GM12878 (cell line): Measurements from ENCODE around the gene CRYBA2. TPM values are rescaled to one million over a fixed set of nuclear protein-coding genes. Genes with fewer than 3 reads are reported as not detected.

ENCODE experiments used
- ATAC-seq: fragments of 200-7000 bp; cut with Tn5 transposase; 3 replicates; pipeline ENCODE4 v1.9.1; 2020; ENCODE audit warnings: mild to moderate bottlenecking, moderate library complexity
- BruUV-seq: library from RNA; stranded (reverse); fragments of 400-500 nt; replicated peaks from 2 replicates; lab custom pipeline; 2021; lab: Mats Ljungman, UMichigan
- CTCF ChIA-PET: fragments of 300-600 bp; sonication (Branson Sonifier 250); formaldehyde crosslinking; extraction: SDS; loops from one replicate; lab custom pipeline; 2021; ENCODE audit warnings: inconsistent platforms; lab: Yijun Ruan, JAX
- POLR2A ChIA-PET: fragments of 350-600 bp; formaldehyde crosslinking; extraction: SDS; loops from one replicate; lab custom pipeline; 2021; ENCODE audit warnings: inconsistent platforms; lab: Charles Lee
- RAD21 ChIA-PET: fragments of 300-600 bp; sonication (Branson Sonifier 250); formaldehyde crosslinking; loops from one replicate; lab custom pipeline; 2023; ENCODE audit warnings: antibody characterized with exemption; ENCODE audit not compliant: unreplicated experiment; lab: Charles Lee
- SMC1A ChIA-PET: fragments of 300-600 bp; sonication (Branson Sonifier 250); formaldehyde crosslinking; loops from one replicate; lab custom pipeline; 2023; ENCODE audit not compliant: unreplicated experiment, uncharacterized antibody; lab: Charles Lee
- DNase-seq: peaks from one replicate; pipeline ENCODE4 v3.0.0-alpha.2; 2011; ENCODE audit warnings: low read depth, low spot score
- FAIRE-seq: peaks from 3 replicates; lab custom pipeline; 2011; peaks lifted over from hg19 to GRCh38; lab: Jason Lieb, UNC
- H2AFZ ChIP-seq: 2 replicates; pipeline ENCODE4 v1.6.0; 2011; ENCODE audit warnings: low read depth, low read length, control low read depth; ENCODE audit not compliant: control insufficient read depth
- H3K27ac ChIP-seq: 2 replicates; pipeline ENCODE4 v1.5.1; 2011; ENCODE audit warnings: control low read depth; ENCODE audit not compliant: control insufficient read depth, insufficient read depth
- H3K27me3 ChIP-seq, 2 experiments: replicated peaks in 1 of 2; 2 replicates each; pipeline versions ENCODE4 v1.6.0 to v1.6.1; 2011; ENCODE audit warnings: low read length in 1 of 2; ENCODE audit not compliant: control insufficient read depth in 2 of 2, insufficient read depth in 2 of 2
- H3K36me3 ChIP-seq, 2 experiments: 2 replicates each; pipeline ENCODE4 v1.5.1; 2011; ENCODE audit warnings: low read length in 1 of 2; ENCODE audit not compliant: control insufficient read depth in 2 of 2, insufficient read depth in 2 of 2
- H3K4me1 ChIP-seq: 2 replicates; pipeline ENCODE4 v1.6.1; 2011; ENCODE audit warnings: mild to moderate bottlenecking, low read length, moderate library complexity, mixed read lengths; ENCODE audit not compliant: control insufficient read depth, insufficient read depth
- H3K4me2 ChIP-seq: 2 replicates; pipeline ENCODE4 v1.6.0; 2011; ENCODE audit warnings: control low read depth; ENCODE audit not compliant: control insufficient read depth, insufficient read depth
- H3K4me3 ChIP-seq: fragments of 200-600 bp; sonication (generic); 2 replicates; pipeline ENCODE4 v1.5.1; 2016
- H3K79me2 ChIP-seq: 2 replicates; pipeline ENCODE4 v1.6.0; 2011; ENCODE audit warnings: low read length; ENCODE audit not compliant: control insufficient read depth, insufficient read depth
- H3K9ac ChIP-seq: 2 replicates; pipeline ENCODE4 v1.8.0; 2011; ENCODE audit warnings: low read length, control low read depth, mixed read lengths; ENCODE audit not compliant: control insufficient read depth, insufficient read depth
- H3K9me3 ChIP-seq: replicated peaks from 3 replicates; pipeline ENCODE4 v1.5.1; 2011; ENCODE audit warnings: mild to moderate bottlenecking, low read length; ENCODE audit not compliant: control insufficient read depth, insufficient read depth
- H4K20me1 ChIP-seq: 2 replicates; pipeline ENCODE4 v1.6.0; 2011; ENCODE audit not compliant: control insufficient read depth, insufficient read depth
- EED ChIP-seq: sonication (generic); IDR thresholded peaks from 2 replicates; pipeline ENCODE4 v1.6.1; 2016; ENCODE audit warnings: antibody characterized with exemption, low read depth
- JUND ChIP-seq: IDR thresholded peaks from 2 replicates; pipeline ENCODE4 v1.6.1; 2012; ENCODE audit warnings: low read depth, mild to moderate bottlenecking, low read length, improper control_type of control experiment, moderate library complexity
- KLF5 ChIP-seq: fragments of 450-650 bp; IDR thresholded peaks from 2 replicates; pipeline ENCODE4 v1.6.1; 2014; ENCODE audit warnings: mild to moderate bottlenecking; ENCODE audit not compliant: partially characterized antibody
- SIX5 ChIP-seq: IDR thresholded peaks from 2 replicates; pipeline ENCODE4 v1.6.1; 2011; ENCODE audit warnings: mild to moderate bottlenecking, low read depth, low read length, moderate library complexity; ENCODE audit not compliant: severe bottlenecking
- SPI1 ChIP-seq: IDR thresholded peaks from 2 replicates; pipeline ENCODE4 v1.6.1; 2011; ENCODE audit warnings: low read depth, mild to moderate bottlenecking, low read length, moderate library complexity, borderline replicate concordance; ENCODE audit not compliant: insufficient read depth
- SUPT20H ChIP-seq: IDR thresholded peaks from 2 replicates; pipeline ENCODE4 v1.6.1; 2011; ENCODE audit warnings: low read depth, mild to moderate bottlenecking, low read length, moderate library complexity, borderline replicate concordance; ENCODE audit not compliant: control insufficient read depth
- TAF1 ChIP-seq: IDR thresholded peaks from 2 replicates; pipeline ENCODE4 v1.6.1; 2011; ENCODE audit warnings: mild to moderate bottlenecking, low read depth, low read length, borderline replicate concordance
- TCF3 ChIP-seq: IDR thresholded peaks from 2 replicates; pipeline ENCODE4 v1.6.1; 2012; ENCODE audit warnings: low read depth, mild to moderate bottlenecking, low read length, borderline replicate concordance; ENCODE audit not compliant: insufficient read depth
- ZNF217 ChIP-seq: fragments of 450-650 bp; IDR thresholded peaks from 2 replicates; pipeline ENCODE4 v1.6.1; 2017; ENCODE audit warnings: antibody characterized with exemption, mild to moderate bottlenecking
- WGBS: methylation state at CpG from one replicate; pipeline ENCODE4 v1.1.6; 2016; ENCODE audit warnings: low lambda C conversion rate; ENCODE audit not compliant: insufficient replicate concordance, insufficient coverage; ENCODE audit errors: missing lambda C conversion rate; 5-methylcytosine and 5-hydroxymethylcytosine counted together
- in situ Hi-C: fragments of 300-500 bp; cut with MboI; formaldehyde crosslinking; loops from 9 replicates; pipeline ENCODE4 v1.14.3; 2018; ENCODE audit warnings: mixed read lengths
- intact Hi-C: fragments of 100-400 bp; cut with micrococcal nuclease; formaldehyde crosslinking; loops from one replicate; pipeline ENCODE4 v1.14.2; 2022; ENCODE audit not compliant: unreplicated experiment
- polyA plus RNA-seq, 11 experiments: library from polyadenylated mRNA; depleted of rRNA in 4 of 11; unstranded in 6 of 11; stranded (reverse) in 5 of 11; fragments of >200 nt; fragmentation: Nextera tagmentation in 4 of 11; fragmentation: Illumina TruSeq in 1 of 11; extraction: Ambion mirVana in 4 of 11; extraction: Trizol in 1 of 11; gene quantifications; 1 replicate in 1 of 11; 2 replicates in 10 of 11; pipeline versions ENCODE4 v1.2.1 to v1.2.3, GENCODE V29; 2011 to 2016; ENCODE audit warnings: inconsistent platforms in 2 of 11, missing spikeins in 2 of 11, low read depth in 1 of 11
- total RNA-seq, 4 experiments: library from RNA; depleted of rRNA in 3 of 4; stranded (reverse); fragments of >200 nt in 3 of 4; fragmentation: Illumina TruSeq in 1 of 4; extraction: Trizol in 1 of 4; gene quantifications; 2 replicates each; pipeline versions ENCODE4 v1.2.1 to v1.2.3, GENCODE V29; 2013 to 2021

CRYBA2 gene
- total and polyA plus RNA-seq, 10 of the 15 experiments (the other 5 are each of a cell fraction or from before 2014, with no cell fraction given): not detected

DNA sequence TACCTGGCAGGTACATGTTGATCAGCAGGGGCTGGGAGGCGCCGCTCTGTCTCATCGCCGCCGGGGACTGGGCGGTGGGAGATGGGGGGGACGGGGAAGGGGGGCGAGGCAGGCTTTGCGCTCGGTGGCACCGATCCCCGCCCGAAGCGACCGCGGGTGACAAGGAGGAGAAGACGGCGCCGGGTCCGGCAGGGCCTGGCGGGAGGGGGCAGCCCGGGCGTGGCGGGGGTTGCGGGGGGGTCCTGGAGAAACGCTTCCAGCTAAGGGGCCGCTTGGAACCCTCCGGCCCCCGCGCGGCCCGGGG is 8.2 kb downstream of the CRYBA2 start, which contains the start of gene FEV:
Gene FEV, minus strand, starts transcription at position 164 of the 304 bp plus-strand sequence. Its CDS starts 109 bp downstream, at position 55.
- H3K9me3 ChIP-seq: no peaks in the 10 kb centered on the region
- FAIRE-seq (no peak), ATAC-seq (no peak), DNase-seq (no peak)
- RAD21 ChIA-PET: no interaction called here
- no peak within 1 kb of the TSS for H2AFZ ChIP-seq
- no peak within 1 kb of the TSS for H3K4me3 ChIP-seq
- BruUV-seq: no TSS peak
- TF ChIP-seq JUND (no peak), EED (no peak), SIX5 (no peak), TCF3 (no peak), SPI1 (no peak), SUPT20H (no peak), ZNF217 (no peak), TAF1 (no peak), KLF5 (no peak)
- H3K4me2 ChIP-seq: no peak within 1 kb of the TSS
- H3K79me2 ChIP-seq: no peaks in the 10 kb centered on the region
- no peaks in the 10 kb centered on the region for H3K36me3 ChIP-seq
- no peak within 1 kb of the TSS for H3K27ac ChIP-seq
- POLR2A ChIA-PET: no interaction called here
- H3K27me3 ChIP-seq: peaks cover 35 to 39% of the 10 kb centered on the region in 2 experiments
- CTCF ChIA-PET: no interaction called here
- SMC1A ChIA-PET: no interaction called here
- intact Hi-C loops: no loop called here
- in situ Hi-C loops: no loop called here
- WGBS: 0% methylated on average over 1 of the region's 32 CpGs
- H3K9ac ChIP-seq: no peak within 1 kb of the TSS
- H3K4me1 ChIP-seq: no peaks in the 10 kb centered on the region; the same call in 1 of the 2 replicates
- peaks cover 3% of the 10 kb centered on the region for H4K20me1 ChIP-seq
